ENCODE results near the gene SH3BP1. TPM values are rescaled to one million over a fixed set of nuclear protein-coding genes. Genes with fewer than 3 reads are reported as not detected.

The SH3BP1 gene
- total and polyA plus RNA-seq, 2 donors (not counting 1 experiment from before 2014, with no cell fraction given), result 44.0 to 69.7 TPM

DNA sequence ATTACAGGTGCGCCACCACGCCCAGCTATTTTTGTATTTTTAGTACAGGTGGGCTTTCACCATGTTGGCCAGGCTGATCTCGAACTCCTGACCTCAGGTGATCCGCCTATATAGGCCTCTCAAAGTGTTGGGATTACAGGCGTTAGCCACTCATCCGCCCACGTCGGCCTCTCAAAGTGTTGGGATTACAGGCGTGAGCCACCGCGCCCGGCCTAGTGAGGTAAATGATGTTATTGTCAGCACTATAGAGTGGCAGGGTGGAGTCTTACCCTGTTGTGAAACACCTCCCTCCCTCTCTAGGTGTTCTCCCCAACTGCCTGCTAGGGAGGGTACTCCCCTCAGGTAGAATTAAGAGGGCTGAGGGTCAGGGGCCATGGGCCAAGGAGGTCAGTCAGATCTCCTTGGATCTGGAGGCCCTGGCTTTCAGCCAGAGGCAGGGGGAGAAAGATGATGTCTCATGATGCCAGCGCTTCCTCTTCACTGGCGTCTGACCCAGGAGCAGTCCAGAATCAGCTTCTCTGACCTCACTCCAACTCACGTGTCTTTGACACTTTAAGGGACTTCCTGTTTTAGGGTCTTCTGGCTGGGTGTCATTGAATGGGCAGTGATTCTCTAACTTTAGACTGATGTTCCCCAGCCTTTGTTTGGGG, 28.9 kb upstream of the SH3BP1 start:
- Mint-ChIP-seq H3K27ac (peak overlapping the region; percentile 70), H3K4me1 (peaks cover 33% of the 10 kb centered on the region), H3K9me3 (ENCODE audit: insufficient read depth) (no peaks in the 10 kb centered on the region), H3K27me3 (peaks cover 4% of the 10 kb centered on the region), H3K4me3 (peak overlapping the region; percentile 96)
- TF ChIP-seq, protein P1, sequence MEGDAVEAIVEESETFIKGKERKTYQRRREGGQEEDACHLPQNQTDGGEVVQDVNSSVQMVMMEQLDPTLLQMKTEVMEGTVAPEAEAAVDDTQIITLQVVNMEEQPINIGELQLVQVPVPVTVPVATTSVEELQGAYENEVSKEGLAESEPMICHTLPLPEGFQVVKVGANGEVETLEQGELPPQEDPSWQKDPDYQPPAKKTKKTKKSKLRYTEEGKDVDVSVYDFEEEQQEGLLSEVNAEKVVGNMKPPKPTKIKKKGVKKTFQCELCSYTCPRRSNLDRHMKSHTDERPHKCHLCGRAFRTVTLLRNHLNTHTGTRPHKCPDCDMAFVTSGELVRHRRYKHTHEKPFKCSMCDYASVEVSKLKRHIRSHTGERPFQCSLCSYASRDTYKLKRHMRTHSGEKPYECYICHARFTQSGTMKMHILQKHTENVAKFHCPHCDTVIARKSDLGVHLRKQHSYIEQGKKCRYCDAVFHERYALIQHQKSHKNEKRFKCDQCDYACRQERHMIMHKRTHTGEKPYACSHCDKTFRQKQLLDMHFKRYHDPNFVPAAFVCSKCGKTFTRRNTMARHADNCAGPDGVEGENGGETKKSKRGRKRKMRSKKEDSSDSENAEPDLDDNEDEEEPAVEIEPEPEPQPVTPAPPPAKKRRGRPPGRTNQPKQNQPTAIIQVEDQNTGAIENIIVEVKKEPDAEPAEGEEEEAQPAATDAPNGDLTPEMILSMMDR (IDR thresholded peaks at IDR 0.05), result no peak
- TF ChIP-seq EZH2 (IDR thresholded peaks at IDR 0.05; ENCODE audit: borderline replicate concordance, insufficient read depth, low read depth, low read length, poor library complexity, severe bottlenecking), result no peak
- Histone ChIP-seq H3K36me3 (replicated peaks in 1 of 2; ENCODE audit: control extremely low read depth in 1 of 2, control insufficient read depth in 1 of 2, extremely low read depth in 1 of 2, insufficient read depth in 2 of 2, low read length in 1 of 2) (peaks cover 0 to 14% of the 10 kb centered on the region in 2 experiments), H4K20me1 (ENCODE audit: control insufficient read depth, insufficient read depth, low read length, poor library complexity, severe bottlenecking) (peaks cover 9% of the 10 kb centered on the region), H3K79me2 (ENCODE audit: control insufficient read depth, insufficient read depth, low read length) (peaks cover 38% of the 10 kb centered on the region), H3K4me3 (ENCODE audit: control extremely low read depth in 1 of 5, extremely low read depth in 1 of 5, insufficient read depth in 1 of 5, low read depth in 2 of 5, low read length in 4 of 5) (no peak overlapping the region), H2AFZ (ENCODE audit: insufficient read depth, low read depth, low read length, poor library complexity, severe bottlenecking) (no peak overlapping the region), H3K27ac (ENCODE audit: low read length in 2 of 2) (peak overlapping the region in 1 of 2 donors; percentile 99), H3K9ac (ENCODE audit: low read length) (no peak overlapping the region), H3K27me3 (replicated peaks in 1 of 4; ENCODE audit: control extremely low read depth in 1 of 4, control insufficient read depth in 3 of 4, insufficient read depth in 4 of 4, low read length in 3 of 4) (peaks cover 0 to 2% (median 0%) of the 10 kb centered on the region in 4 experiments), H3K9me3 (ENCODE audit: control extremely low read depth in 1 of 3, control insufficient read depth in 2 of 3, insufficient read depth in 1 of 3, low read length in 2 of 3) (no peaks in the 10 kb centered on the region), H3K4me1 (ENCODE audit: control insufficient read depth in 2 of 2, insufficient read depth in 2 of 2, low read length in 2 of 2) (peaks cover 26 to 36% of the 10 kb centered on the region in 2 donors), H3K4me2 (replicated peaks; ENCODE audit: low read depth, low read length, poor library complexity, severe bottlenecking) (peak overlapping the region; percentile 92)
- ATAC-seq (ENCODE audit: low read depth) (no peak), DNase-seq (peak; percentile 42)
- ChIA-PET POLR2A (interaction anchor here (2.7 to 4.5 kb wide), 3 partner anchors 16 to 65 kb away, joined by 15 to 43 read pairs (median 27); partner anchors contain the start of gene LGALS1), CTCF (interaction anchor here (0.7 to 30.7 kb wide), 4 partner anchors 25 to 71 kb away, joined by 3 to 620 read pairs (median 28); partner anchors contain the start of genes PDXP and SH3BP1)
- intact Hi-C loops (cut with micrococcal nuclease), result no loop called here
- WGBS (ENCODE audit: insufficient coverage), result 80% methylated on average over 5 of the region's 15 CpGs

DNA sequence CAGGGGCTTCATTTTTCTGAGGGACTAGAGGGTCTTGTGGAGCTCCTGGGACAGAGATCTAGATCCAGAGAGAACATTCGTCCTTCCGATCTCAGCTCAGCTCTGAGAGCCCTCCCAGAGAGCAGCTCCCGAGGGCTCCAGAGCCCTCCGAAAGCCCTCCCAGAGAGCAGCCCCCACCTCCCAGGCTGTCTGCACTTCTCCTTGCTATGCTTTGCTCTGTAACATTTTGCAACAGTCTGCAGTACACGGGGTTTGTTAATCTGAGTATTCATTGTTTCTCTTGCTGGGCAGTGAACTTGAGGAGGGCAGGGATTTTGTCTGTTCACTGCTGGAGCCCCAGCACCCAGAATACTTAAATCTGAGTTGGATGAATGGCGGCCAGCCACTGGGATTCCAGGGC, 28.3 kb upstream of the SH3BP1 start:
- peaks cover 35% of the 10 kb centered on the region for H3K4me1 Mint-ChIP-seq
- CTCF ChIA-PET, result interaction anchor here (1.4 to 30.7 kb wide), 2 partner anchors 24 to 70 kb away, joined by 4 to 620 read pairs; partner anchors contain the start of gene SH3BP1
- Histone ChIP-seq H3K36me3 (replicated peaks in 1 of 2; ENCODE audit: control extremely low read depth in 1 of 2, control insufficient read depth in 1 of 2, extremely low read depth in 1 of 2, insufficient read depth in 2 of 2, low read length in 1 of 2) (peaks cover 0 to 16% of the 10 kb centered on the region in 2 experiments), H4K20me1 (ENCODE audit: control insufficient read depth, insufficient read depth, low read length, poor library complexity, severe bottlenecking) (peaks cover 9% of the 10 kb centered on the region), H2AFZ (ENCODE audit: insufficient read depth, low read depth, low read length, poor library complexity, severe bottlenecking) (no peak overlapping the region), H3K27me3 (replicated peaks in 1 of 4; ENCODE audit: control extremely low read depth in 1 of 4, control insufficient read depth in 3 of 4, insufficient read depth in 4 of 4, low read length in 3 of 4) (no peaks in the 10 kb centered on the region), H3K9ac (ENCODE audit: low read length) (no peak overlapping the region), H3K27ac (ENCODE audit: low read length in 2 of 2) (peak overlapping the region in 1 of 2 donors; percentile 99), H3K4me2 (replicated peaks; ENCODE audit: low read depth, low read length, poor library complexity, severe bottlenecking) (no peak overlapping the region), H3K9me3 (ENCODE audit: control extremely low read depth in 1 of 3, control insufficient read depth in 2 of 3, insufficient read depth in 1 of 3, low read length in 2 of 3) (no peaks in the 10 kb centered on the region), H3K4me3 (ENCODE audit: control extremely low read depth in 1 of 5, extremely low read depth in 1 of 5, insufficient read depth in 1 of 5, low read depth in 2 of 5, low read length in 4 of 5) (no peak overlapping the region), H3K4me1 (ENCODE audit: control insufficient read depth in 2 of 2, insufficient read depth in 2 of 2, low read length in 2 of 2) (peaks cover 26 to 39% of the 10 kb centered on the region in 2 donors), H3K79me2 (ENCODE audit: control insufficient read depth, insufficient read depth, low read length) (peaks cover 38% of the 10 kb centered on the region)
- H3K9me3 Mint-ChIP-seq (ENCODE audit: insufficient read depth), result no peaks in the 10 kb centered on the region
- intact Hi-C loops (cut with micrococcal nuclease), result no loop called here
- peak overlapping the region; percentile 70 for H3K27ac Mint-ChIP-seq
- H3K4me3 Mint-ChIP-seq, result no peak overlapping the region
- POLR2A ChIA-PET, result interaction anchor here (0.8 kb wide), 1 partner anchor 75 kb away, joined by 3 read pairs; the partner anchor contains the start of gene NOL12
- TF ChIP-seq EZH2 (IDR thresholded peaks at IDR 0.05; ENCODE audit: borderline replicate concordance, insufficient read depth, low read depth, low read length, poor library complexity, severe bottlenecking), result no peak
- TF ChIP-seq, protein P1 (IDR thresholded peaks at IDR 0.05), result no peak
- no peak for ATAC-seq (ENCODE audit: low read depth)
- WGBS (ENCODE audit: insufficient coverage), result 100% methylated on average over 4 of the region's 6 CpGs
- no peak for DNase-seq
- H3K27me3 Mint-ChIP-seq, result no peaks in the 10 kb centered on the region

Data from B cell (primary cell).